HEK293T (cell line): ENCODE data around the gene DTNB.

Experiments used
- CTCF ChIA-PET: fragments of 350-600 bp; formaldehyde crosslinking; extraction: SDS; loops from one replicate; lab custom pipeline; 2021; ENCODE audit warnings: antibody characterized with exemption, inconsistent platforms; lab: Yijun Ruan, JAX
- POLR2A ChIA-PET: fragments of 350-600 bp; formaldehyde crosslinking; extraction: SDS; loops from one replicate; lab custom pipeline; 2020; ENCODE audit warnings: antibody characterized with exemption, inconsistent platforms; lab: Yijun Ruan, JAX
- DNase-seq: peaks from one replicate; pipeline ENCODE4 v3.0.0; 2012; ENCODE audit warnings: mixed read lengths; ENCODE audit errors: extremely low spot score
- ARNT ChIP-seq: fragments of 450-650 bp; IDR thresholded peaks from 2 replicates; pipeline ENCODE4 v1.6.1; 2017; ENCODE audit warnings: mild to moderate bottlenecking
- BHLHE40 ChIP-seq: fragments of 450-650 bp; IDR thresholded peaks from 2 replicates; pipeline ENCODE4 v1.6.1; 2016; ENCODE audit warnings: mild to moderate bottlenecking, moderate library complexity, borderline replicate concordance
- CTBP1 ChIP-seq: fragments of 450-650 bp; IDR thresholded peaks from 2 replicates; pipeline ENCODE4 v1.6.1; 2016; ENCODE audit warnings: borderline replicate concordance
- ELF4 ChIP-seq: fragments of 450-650 bp; IDR thresholded peaks from 2 replicates; pipeline ENCODE4 v1.6.1; 2017; ENCODE audit warnings: antibody characterized with exemption
- FOXA1 ChIP-seq: fragments of 450-650 bp; IDR thresholded peaks from 2 replicates; pipeline ENCODE4 v1.6.1; 2016; ENCODE audit warnings: mild to moderate bottlenecking
- FOXK2 ChIP-seq: fragments of 450-650 bp; IDR thresholded peaks from 2 replicates; pipeline ENCODE4 v1.6.1; 2016; ENCODE audit warnings: mild to moderate bottlenecking
- FOXM1 ChIP-seq: fragments of 450-650 bp; IDR thresholded peaks from 2 replicates; pipeline ENCODE4 v1.6.1; 2017; ENCODE audit warnings: mild to moderate bottlenecking, borderline replicate concordance
- HDGF ChIP-seq: fragments of 450-650 bp; IDR thresholded peaks from 2 replicates; pipeline ENCODE4 v1.6.1; 2017; ENCODE audit warnings: antibody characterized with exemption, borderline replicate concordance
- L3MBTL2 ChIP-seq: fragments of 450-650 bp; conservative IDR thresholded peaks from 2 replicates; pipeline ENCODE4 v1.6.1; 2016; ENCODE audit warnings: mild to moderate bottlenecking
- LEF1 ChIP-seq: fragments of 450-650 bp; IDR thresholded peaks from 2 replicates; pipeline ENCODE4 v1.6.1; 2017; ENCODE audit warnings: mild to moderate bottlenecking, borderline replicate concordance
- NFRKB ChIP-seq: fragments of 450-650 bp; IDR thresholded peaks from 2 replicates; pipeline ENCODE4 v1.6.1; 2016; ENCODE audit warnings: mild to moderate bottlenecking, moderate library complexity
- PKNOX1 ChIP-seq: fragments of 450-650 bp; IDR thresholded peaks from 2 replicates; pipeline ENCODE4 v1.6.1; 2016
- SP1 ChIP-seq: fragments of 450-650 bp; IDR thresholded peaks from 2 replicates; pipeline ENCODE4 v1.6.1; 2017
- SUZ12 ChIP-seq: fragments of 450-650 bp; IDR thresholded peaks from 2 replicates; pipeline ENCODE4 v1.6.1; 2016; ENCODE audit warnings: mild to moderate bottlenecking
- TARDBP ChIP-seq: fragments of 450-650 bp; IDR thresholded peaks from 2 replicates; pipeline ENCODE4 v1.6.1; 2016
- ZNF384 ChIP-seq: fragments of 450-650 bp; IDR thresholded peaks from 2 replicates; pipeline ENCODE4 v1.6.1; 2016

Gene DTNB

DNA sequence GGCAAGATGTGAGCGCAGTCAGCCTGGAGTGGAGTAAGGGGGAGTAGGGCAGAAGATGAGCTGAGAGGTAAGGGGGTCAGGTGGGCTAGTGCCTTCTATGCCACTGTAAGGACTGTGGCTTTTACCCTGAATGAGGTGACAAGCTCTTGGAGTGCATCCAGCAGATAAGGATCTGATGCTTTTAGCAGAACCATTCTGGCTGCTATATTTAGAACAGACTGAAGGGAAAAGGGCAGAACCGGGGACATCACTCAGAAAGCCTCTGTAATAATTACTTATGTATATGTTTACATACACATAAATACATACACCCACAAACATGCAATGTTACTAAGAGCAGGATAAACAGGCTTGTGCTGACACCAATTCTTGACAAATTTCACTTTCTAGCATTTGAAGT is 124.8 kb downstream of the DTNB start:
- TF ChIP-seq FOXK2 (no peak), FOXM1 (no peak), CTBP1 (no peak), ARNT (no peak), SUZ12 (no peak), TARDBP (no peak), ZNF384 (no peak), ELF4 (no peak)
- no peak for DNase-seq
- CTCF ChIA-PET, result no interaction called here
- POLR2A ChIA-PET, result no interaction called here

DNA sequence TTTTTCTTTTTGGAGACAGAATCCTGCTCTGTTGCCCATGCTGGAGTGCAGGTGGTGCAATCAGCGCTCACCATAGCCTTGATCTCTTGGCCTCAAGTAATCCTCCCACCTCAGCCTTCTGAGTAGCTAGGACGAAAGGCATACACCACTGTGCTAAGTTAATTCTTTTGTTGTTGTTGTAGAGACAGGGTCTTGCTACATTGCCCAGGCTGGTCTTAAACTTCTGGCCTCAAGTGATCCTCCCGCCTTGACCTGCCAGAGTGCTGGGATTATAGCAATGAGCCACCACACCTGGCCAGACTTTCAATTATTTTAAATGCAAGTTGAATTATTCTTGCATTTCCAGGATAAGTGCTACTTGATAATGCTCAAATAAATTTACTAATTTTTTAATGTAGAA is 126.5 kb downstream of the DTNB start:
- TF ChIP-seq FOXK2, result no peak
- TF ChIP-seq ARNT, result no peak
- no peak for TF ChIP-seq ZNF384
- no peak for TF ChIP-seq BHLHE40
- no peak for TF ChIP-seq L3MBTL2
- TF ChIP-seq PKNOX1, result no peak
- no peak for TF ChIP-seq SUZ12
- no peak for TF ChIP-seq TARDBP
- TF ChIP-seq ELF4, result no peak
- no peak for TF ChIP-seq LEF1
- DNase-seq, result no peak
- ChIA-PET CTCF (interaction anchor here (0.6 kb wide), 1 partner anchor 21 kb away, joined by 4 read pairs; no protein-coding TSS in a partner anchor), POLR2A (no interaction called here)

DNA sequence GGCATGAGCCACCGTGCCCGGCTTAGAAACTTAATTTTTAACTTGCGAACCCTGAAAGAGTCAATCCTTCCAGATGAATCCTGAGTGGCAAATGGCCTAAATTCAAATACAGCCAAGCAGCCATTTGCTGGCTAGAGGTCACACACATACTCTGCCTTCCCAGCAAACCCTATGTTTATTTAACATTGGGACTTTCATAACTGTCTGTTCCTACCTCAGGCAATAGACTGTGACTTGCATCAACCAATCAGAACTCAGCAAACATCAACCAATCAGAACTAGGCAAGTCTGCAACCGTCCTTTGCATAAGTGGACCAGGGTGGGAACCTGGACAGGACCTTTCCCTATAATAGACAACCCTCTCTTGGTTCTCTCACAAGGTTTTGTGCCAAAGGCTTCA is 127.5 kb downstream of the DTNB start:
- CTCF ChIA-PET, result interaction anchor here (0.6 kb wide), 1 partner anchor 20 kb away, joined by 4 read pairs; no protein-coding TSS in a partner anchor
- TF ChIP-seq L3MBTL2 (no peak), ZNF384 (no peak), NFRKB (no peak), CTBP1 (no peak), HDGF (no peak), FOXA1 (no peak), FOXK2 (no peak), ARNT (no peak), SP1 (no peak), PKNOX1 (no peak), BHLHE40 (no peak), ELF4 (no peak), FOXM1 (no peak), TARDBP (no peak), LEF1 (no peak), SUZ12 (no peak)
- POLR2A ChIA-PET, result no interaction called here
- no peak for DNase-seq

DNA sequence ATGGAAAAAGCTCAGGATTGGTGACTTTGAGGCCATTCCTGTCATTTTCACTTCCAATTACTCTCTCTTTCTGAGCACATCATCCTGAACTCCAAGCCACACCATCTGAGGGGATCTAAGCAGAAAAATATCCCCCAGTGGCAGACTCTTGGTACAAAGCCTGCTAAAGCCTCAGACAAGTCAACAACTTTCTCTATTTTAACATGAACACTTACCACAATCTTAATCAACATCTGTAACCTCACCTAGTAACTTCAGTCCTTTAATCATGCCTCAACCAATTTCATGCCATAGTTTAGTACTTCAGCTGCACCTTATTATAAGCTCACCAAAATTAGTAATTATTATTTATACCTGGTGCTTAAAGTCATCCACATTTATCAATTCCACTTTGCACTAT is 128.9 kb downstream of the DTNB start:
- DNase-seq, result no peak
- ChIA-PET CTCF (no interaction called here), POLR2A (no interaction called here)
- no peak for TF ChIP-seq LEF1
- TF ChIP-seq SP1, result no peak
- TF ChIP-seq FOXM1, result no peak
- no peak for TF ChIP-seq ARNT
- no peak for TF ChIP-seq CTBP1
- no peak for TF ChIP-seq BHLHE40
- TF ChIP-seq FOXK2, result no peak
- TF ChIP-seq FOXA1, result no peak
- TF ChIP-seq ELF4, result no peak
- no peak for TF ChIP-seq NFRKB
- no peak for TF ChIP-seq TARDBP
- TF ChIP-seq SUZ12, result no peak
- no peak for TF ChIP-seq L3MBTL2
- no peak for TF ChIP-seq ZNF384
- no peak for TF ChIP-seq PKNOX1
- no peak for TF ChIP-seq HDGF

DNA sequence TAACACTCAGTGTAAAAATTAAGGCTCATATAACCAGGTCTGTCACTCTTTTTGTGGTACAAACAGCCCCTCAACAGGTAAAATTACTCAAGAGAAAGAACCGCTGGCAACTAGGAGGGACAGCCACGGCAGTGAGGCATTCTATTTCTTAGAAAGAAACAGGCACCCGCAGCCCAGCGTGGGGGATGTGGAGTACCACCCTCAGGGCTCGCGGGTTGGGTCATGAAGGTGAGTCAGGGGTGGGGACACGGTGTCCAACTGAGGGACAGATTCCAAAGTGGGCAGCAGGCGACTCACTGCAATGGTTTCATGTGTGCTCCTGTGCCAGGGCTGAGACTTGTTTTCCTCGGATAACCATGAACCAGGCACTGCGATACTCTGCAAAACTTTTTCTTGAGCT is 129.4 kb downstream of the DTNB start:
- CTCF ChIA-PET, result no interaction called here

DNA sequence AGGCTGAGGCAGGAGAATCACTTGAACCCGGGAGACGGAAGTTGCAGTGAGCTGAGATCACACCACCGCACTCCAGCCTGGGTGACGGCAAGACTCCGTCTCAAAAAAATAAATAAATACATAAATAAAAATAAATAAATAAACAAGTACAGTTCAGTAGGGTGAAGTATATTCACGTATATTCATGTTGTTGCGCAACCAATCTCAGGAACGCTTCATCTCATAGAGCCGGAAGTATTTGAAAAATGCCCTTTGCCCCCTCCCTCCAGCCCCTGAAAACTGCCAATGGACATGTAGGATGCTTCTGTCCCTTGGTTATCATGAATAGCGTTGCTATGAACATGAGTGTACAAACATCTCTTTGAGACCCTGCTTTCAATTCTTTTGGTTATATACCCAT is 132.0 kb downstream of the DTNB start:
- POLR2A ChIA-PET, result no interaction called here
- no peak for DNase-seq
- TF ChIP-seq SP1, result no peak
- no peak for TF ChIP-seq FOXA1
- no peak for TF ChIP-seq ARNT
- no peak for TF ChIP-seq PKNOX1
- no peak for TF ChIP-seq FOXK2
- no peak for TF ChIP-seq NFRKB
- TF ChIP-seq SUZ12, result no peak
- no peak for TF ChIP-seq ZNF384
- no peak for TF ChIP-seq LEF1
- TF ChIP-seq CTBP1, result no peak
- TF ChIP-seq TARDBP, result no peak
- CTCF ChIA-PET, result no interaction called here

More for the DNA sequence above, 129.4 kb downstream of the DTNB start:
- POLR2A ChIA-PET, result no interaction called here
- no peak for TF ChIP-seq CTBP1
- TF ChIP-seq FOXM1, result no peak
- TF ChIP-seq L3MBTL2, result no peak
- TF ChIP-seq BHLHE40, result no peak
- TF ChIP-seq SP1, result no peak
- TF ChIP-seq TARDBP, result no peak
- no peak for TF ChIP-seq ZNF384
- no peak for TF ChIP-seq ELF4
- no peak for TF ChIP-seq SUZ12
- no peak for DNase-seq
